B cell (primary cell): ENCODE results near the gene ADSS2. TPM values are rescaled to one million over a fixed set of nuclear protein-coding genes. Genes with fewer than 3 reads are reported as not detected.

Source experiments
- ATAC-seq: fragments of 200-7000 bp; cut with Tn5 transposase; one replicate; pipeline ENCODE4 v1.10.0; 2021; ENCODE audit warnings: low read depth, mild to moderate bottlenecking, moderate number of reproducible peaks, moderate library complexity
- CTCF ChIA-PET: fragments of 350-600 bp; sonication (Branson Sonifier 250); formaldehyde crosslinking; loops from one replicate; lab custom pipeline; 2021; ENCODE audit warnings: antibody characterized with exemption, inconsistent platforms; lab: Charles Lee
- POLR2A ChIA-PET: fragments of 350-600 bp; sonication (Branson Sonifier 250); formaldehyde crosslinking; loops from one replicate; lab custom pipeline; 2021; ENCODE audit warnings: antibody characterized with exemption; lab: Charles Lee
- DNase-seq: peaks from one replicate; pipeline ENCODE4 v3.0.0; 2013
- H2AFZ ChIP-seq: 2 replicates; pipeline ENCODE4 v1.6.1; 2012; ENCODE audit warnings: mild to moderate bottlenecking, low read depth, low read length; ENCODE audit not compliant: insufficient read depth, poor library complexity, severe bottlenecking
- H3K27ac ChIP-seq, 2 donors: 1 replicate in 1 of 2; 2 replicates in 1 of 2; pipeline ENCODE4 v1.5.1; 2012 to 2013; ENCODE audit warnings: low read length in 2 of 2, mild to moderate bottlenecking in 2 of 2, moderate library complexity in 1 of 2
- H3K27me3 ChIP-seq, 4 experiments: fragments of 200-600 bp in 1 of 4; sonication (generic) in 1 of 4; replicated peaks in 1 of 4; 1 replicate in 2 of 4; 2 replicates in 2 of 4; pipeline versions ENCODE4 v1.6.1 to v1.7.0; 2013 to 2016; ENCODE audit warnings: low read length in 3 of 4, mild to moderate bottlenecking in 2 of 4, mixed read lengths in 1 of 4, moderate library complexity in 1 of 4; ENCODE audit not compliant: insufficient read depth in 4 of 4, control insufficient read depth in 3 of 4; ENCODE audit errors: control extremely low read depth in 1 of 4
- H3K36me3 ChIP-seq, 2 experiments: replicated peaks in 1 of 2; 1 replicate in 1 of 2; 2 replicates in 1 of 2; pipeline versions ENCODE4 v1.6.1 to v1.7.1; 2013; ENCODE audit warnings: low read length in 1 of 2; ENCODE audit not compliant: insufficient read depth in 2 of 2, control insufficient read depth in 1 of 2; ENCODE audit errors: control extremely low read depth in 1 of 2, extremely low read depth in 1 of 2
- H3K4me1 ChIP-seq, 2 donors: fragments of 200-600 bp in 1 of 2; sonication (generic) in 1 of 2; 1 replicate in 1 of 2; 2 replicates in 1 of 2; pipeline versions ENCODE4 v1.5.1 to v1.6.1; 2013 to 2017; ENCODE audit warnings: low read length in 2 of 2; ENCODE audit not compliant: control insufficient read depth in 2 of 2, insufficient read depth in 2 of 2
- H3K4me2 ChIP-seq: replicated peaks from 2 replicates; pipeline ENCODE3; 2012; ENCODE audit warnings: mild to moderate bottlenecking, low read depth, low read length; ENCODE audit not compliant: poor library complexity, severe bottlenecking
- H3K4me3 ChIP-seq, 5 experiments: fragments of 200-600 bp in 1 of 5; sonication (generic) in 1 of 5; 1 replicate in 3 of 5; 2 replicates in 2 of 5; pipeline versions ENCODE4 v1.5.1 to v1.7.0; 2011 to 2016; ENCODE audit warnings: low read length in 4 of 5, mild to moderate bottlenecking in 4 of 5, low read depth in 2 of 5, control low read depth in 1 of 5, moderate library complexity in 1 of 5; ENCODE audit not compliant: insufficient read depth in 1 of 5; ENCODE audit errors: control extremely low read depth in 1 of 5, extremely low read depth in 1 of 5
- H3K79me2 ChIP-seq: fragments of 200-600 bp; sonication (generic); one replicate; pipeline ENCODE4 v1.6.0; 2016; ENCODE audit warnings: low read length; ENCODE audit not compliant: control insufficient read depth, insufficient read depth
- H3K9ac ChIP-seq: fragments of 200-600 bp; sonication (generic); 2 replicates; pipeline ENCODE4 v1.6.1; 2017; ENCODE audit warnings: mild to moderate bottlenecking, low read length, moderate library complexity
- H3K9me3 ChIP-seq, 3 donors: one replicate each; pipeline versions ENCODE4 v1.6.1 to v1.7.1; 2013; ENCODE audit warnings: low read length in 2 of 3; ENCODE audit not compliant: control insufficient read depth in 2 of 3, insufficient read depth in 1 of 3; ENCODE audit errors: control extremely low read depth in 1 of 3
- H4K20me1 ChIP-seq: 2 replicates; pipeline ENCODE4 v1.6.0; 2012; ENCODE audit warnings: mild to moderate bottlenecking, low read length; ENCODE audit not compliant: insufficient read depth, control insufficient read depth, poor library complexity, severe bottlenecking
- H3K27ac Mint-ChIP-seq: one replicate; pipeline ENCODE4 v1.8.0; 2021; ENCODE audit warnings: mixed read lengths
- H3K27me3 Mint-ChIP-seq: one replicate; pipeline ENCODE4 v1.8.0; 2021; ENCODE audit warnings: mixed read lengths
- H3K4me1 Mint-ChIP-seq: one replicate; pipeline ENCODE4 v1.8.0; 2021; ENCODE audit warnings: mixed read lengths
- H3K4me3 Mint-ChIP-seq: one replicate; pipeline ENCODE4 v1.8.0; 2021; ENCODE audit warnings: mixed read lengths
- H3K9me3 Mint-ChIP-seq: one replicate; pipeline ENCODE4 v1.8.0; 2022; ENCODE audit warnings: mixed read lengths; ENCODE audit not compliant: insufficient read depth
- CTCF ChIP-seq: fragments of 200-600 bp; IDR thresholded peaks from one replicate; pipeline ENCODE4 v1.8.0; 2022; ENCODE audit warnings: antibody characterized with exemption, mild to moderate bottlenecking
- EZH2 ChIP-seq: IDR thresholded peaks from 2 replicates; pipeline ENCODE4 v1.6.1; 2012; ENCODE audit warnings: borderline replicate concordance, low read depth, mild to moderate bottlenecking, moderate library complexity, low read length; ENCODE audit not compliant: insufficient read depth, poor library complexity, severe bottlenecking
- WGBS: methylation state at CpG from one replicate; pipeline ENCODE4 v1.1.5; 2013; ENCODE audit warnings: missing lambda C conversion rate; ENCODE audit not compliant: insufficient coverage; 5-methylcytosine and 5-hydroxymethylcytosine counted together
- intact Hi-C: fragments of 100-400 bp; cut with micrococcal nuclease; formaldehyde crosslinking; loops from one replicate; pipeline ENCODE4 v1.10.0; 2022
- polyA plus RNA-seq: library from polyadenylated mRNA; depleted of rRNA; stranded (reverse); fragments of >200 nt; gene quantifications from 2 replicates; pipeline ENCODE4 v1.2.3, GENCODE V29; 2012
- total RNA-seq, 2 donors: library from RNA; stranded (reverse); fragments of 120-200 nt in 1 of 2; gene quantifications; 1 replicate in 1 of 2; 2 replicates in 1 of 2; pipeline versions ENCODE4 v1.2.3 to v1.2.4, GENCODE V29; 2013 to 2022

ADSS2 gene
- total and polyA plus RNA-seq, 2 donors (not counting 1 experiment from before 2014, with no cell fraction given), result 13.0 to 48.4 TPM

GRCh38 chr1:244393604-244394176, 58.0 kb downstream of the ADSS2 start:
- intact Hi-C loops, result no loop called here
- WGBS, result over 99% methylated on average over 14 of the region's 15 CpGs
- Histone ChIP-seq H3K27ac (no peak overlapping the region), H3K4me3 (no peak overlapping the region), H3K36me3 (no peaks in the 10 kb centered on the region), H3K9me3 (peaks cover 0 to 2% (median 0%) of the 10 kb centered on the region in 3 donors), H3K79me2 (no peaks in the 10 kb centered on the region), H3K27me3 (no peaks in the 10 kb centered on the region), H3K9ac (no peak overlapping the region), H2AFZ (no peak overlapping the region), H3K4me2 (no peak overlapping the region), H4K20me1 (no peaks in the 10 kb centered on the region), H3K4me1 (no peaks in the 10 kb centered on the region)
- no peaks in the 10 kb centered on the region for H3K27me3 Mint-ChIP-seq
- no peak for ATAC-seq
- ChIA-PET POLR2A (no interaction called here), CTCF (no interaction called here)
- H3K4me1 Mint-ChIP-seq, result peaks cover 3% of the 10 kb centered on the region
- no peak overlapping the region for H3K4me3 Mint-ChIP-seq
- no peaks in the 10 kb centered on the region for H3K9me3 Mint-ChIP-seq
- no peak overlapping the region for H3K27ac Mint-ChIP-seq
- no peak for TF ChIP-seq CTCF
- no peak for TF ChIP-seq EZH2
- no peak for DNase-seq

- ChIA-PET POLR2A (no interaction called here), CTCF (no interaction called here)
- Histone ChIP-seq H3K4me3 (no peak overlapping the region), H3K9me3 (peaks cover 0 to 2% (median 0%) of the 10 kb centered on the region in 3 donors), H3K36me3 (no peaks in the 10 kb centered on the region), H2AFZ (no peak overlapping the region), H3K79me2 (no peaks in the 10 kb centered on the region), H3K4me2 (no peak overlapping the region), H3K27me3 (no peaks in the 10 kb centered on the region), H3K4me1 (no peaks in the 10 kb centered on the region), H3K9ac (no peak overlapping the region), H3K27ac (no peak overlapping the region), H4K20me1 (no peaks in the 10 kb centered on the region)
- H3K9me3 Mint-ChIP-seq, result no peaks in the 10 kb centered on the region
- no peak for ATAC-seq
- WGBS, result 100% methylated on average over 3 of the region's 5 CpGs
- peaks cover 2% of the 10 kb centered on the region for H3K4me1 Mint-ChIP-seq
- no peak for DNase-seq
- H3K27ac Mint-ChIP-seq, result no peak overlapping the region
- no peaks in the 10 kb centered on the region for H3K27me3 Mint-ChIP-seq
- intact Hi-C loops, result no loop called here
- no peak for TF ChIP-seq CTCF
- TF ChIP-seq EZH2, result no peak
- no peak overlapping the region for H3K4me3 Mint-ChIP-seq
Observed at GRCh38 chr1:244391761-244392160, 59.9 kb downstream of the ADSS2 start.
